ENCODE measurements around the gene CPNE4.
"Not testable (repeated sequence)": the region's sequence is repeated elsewhere in the genome, so short reads cannot be mapped to it uniquely, and the experiment has no call there.

Gene CPNE4

GRCh38 chr3:132034486-132035464 is at the start of gene CPNE4:
TSS of gene CPNE4 (minus strand) at chr3:132035014.
- DNase-seq, result peak; percentile 80

DNA sequence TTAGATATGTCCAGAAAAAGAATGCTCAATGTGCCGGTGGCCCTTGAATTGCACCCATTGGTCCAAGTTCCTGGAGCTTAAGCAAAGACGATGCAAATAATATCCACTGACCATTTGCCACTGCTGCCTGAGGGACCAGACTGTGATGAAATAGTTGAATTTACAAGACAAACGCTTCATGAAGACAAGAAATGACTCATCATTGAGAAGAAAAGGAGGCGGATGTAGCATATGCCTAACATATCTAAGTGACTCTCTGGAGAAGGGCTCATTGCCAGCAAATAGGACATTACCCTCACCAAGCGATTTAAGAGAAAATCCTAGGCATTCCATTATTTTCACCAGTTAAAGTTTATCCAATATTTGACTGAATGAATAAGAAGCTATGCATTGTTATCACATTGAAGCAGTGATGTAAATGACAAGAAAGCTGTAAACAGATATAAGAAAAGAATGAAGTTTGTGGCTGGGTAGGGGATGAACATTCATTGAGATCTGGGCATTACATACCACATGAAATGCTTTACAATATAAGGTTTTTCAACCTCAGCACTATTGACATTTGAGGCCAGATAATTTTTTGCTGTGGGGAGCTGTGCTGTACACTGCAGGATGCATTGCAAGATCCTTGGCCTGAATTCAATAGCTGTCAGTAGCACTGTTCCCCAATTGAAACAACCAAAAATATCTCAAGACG is 48.9 kb upstream of the CPNE4 start:
- no peak for DNase-seq

- no peak for DNase-seq
These were observed 48.3 kb upstream of the CPNE4 start for GRCh38 chr3:132083159-132083558.

- DNase-seq, result no peak
These were observed 44.3 kb upstream of the CPNE4 start for GRCh38 chr3:132079147-132079546.

DNA sequence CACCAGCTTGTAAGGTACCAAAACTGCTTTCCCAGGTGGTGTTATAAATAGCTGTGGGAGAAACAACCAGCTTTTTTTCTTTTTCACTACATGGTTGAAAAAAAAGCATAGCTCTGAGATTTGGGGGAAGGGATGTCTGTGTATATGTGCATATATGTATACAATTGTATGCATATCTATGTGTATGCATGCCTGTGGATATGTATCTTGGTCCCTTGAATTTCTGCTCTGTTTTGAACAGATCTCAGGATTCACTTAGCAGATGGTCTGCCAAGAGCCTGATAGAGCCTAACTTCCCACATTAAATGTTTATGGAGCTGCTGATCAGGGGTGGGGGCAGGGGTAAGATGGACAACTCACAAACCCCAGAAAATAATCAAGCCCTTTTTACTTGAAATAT is 39.0 kb upstream of the CPNE4 start:
- DNase-seq, result no peak

GRCh38 chr3:132071043-132071442 is 36.2 kb upstream of the CPNE4 start:
- no peak for DNase-seq

- no peak for DNase-seq
These were observed 29.3 kb upstream of the CPNE4 start for GRCh38 chr3:132064114-132064513.

GRCh38 chr3:132062535-132062934 is 27.7 kb upstream of the CPNE4 start:
- DNase-seq, result no peak

- DNase-seq, result no peak
These were observed 21.1 kb upstream of the CPNE4 start for GRCh38 chr3:132055872-132056271.

DNA sequence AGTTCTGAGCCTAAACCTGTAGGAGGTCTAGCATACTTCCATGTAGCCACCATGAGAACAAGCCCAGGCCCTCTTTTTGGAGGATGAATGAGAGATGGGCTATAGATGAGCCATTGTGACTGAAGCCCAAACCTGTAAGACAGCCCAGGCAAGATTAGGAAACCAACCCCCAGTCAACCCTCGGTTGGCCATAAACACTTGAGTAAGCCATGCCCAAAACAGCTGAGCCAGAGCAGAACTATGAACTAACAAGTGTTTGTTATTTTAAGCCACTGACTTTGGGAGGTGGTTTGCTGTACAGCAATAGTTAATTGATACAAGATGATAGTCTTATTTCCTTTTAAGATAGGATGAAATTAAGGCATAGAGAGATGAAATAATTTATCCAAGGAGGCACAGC is 12.4 kb upstream of the CPNE4 start:
- DNase-seq, result no peak

DNA sequence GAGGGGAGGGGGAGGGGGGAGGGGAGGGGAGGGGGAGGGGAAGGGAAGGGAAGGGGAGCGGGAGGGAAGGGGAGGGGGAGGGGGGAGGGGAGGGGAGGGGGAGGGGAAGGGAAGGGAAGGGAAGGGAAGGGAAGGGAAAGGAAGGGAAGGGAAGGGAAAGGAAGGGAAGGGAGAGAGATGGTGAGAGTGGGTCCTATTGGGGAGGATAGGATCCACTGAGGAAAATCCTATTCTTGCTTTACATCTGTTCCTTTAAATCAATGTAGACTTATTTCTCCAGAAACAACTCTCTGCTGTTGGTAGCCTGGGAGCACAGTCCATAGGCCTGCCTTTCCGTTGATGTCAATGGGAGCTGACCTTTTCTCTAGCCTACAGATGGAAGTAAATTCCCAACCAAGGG is 10.1 kb upstream of the CPNE4 start:
- not testable (repeated sequence) for DNase-seq

GRCh38 chr3:132042681-132043080 is 7.9 kb upstream of the CPNE4 start:
- no peak for DNase-seq

- peak; percentile 10 for DNase-seq
These were observed 3.5 kb upstream of the CPNE4 start for GRCh38 chr3:132038198-132038825.

- DNase-seq, result no peak
These were observed 2.8 kb upstream of the CPNE4 start for GRCh38 chr3:132037581-132037980.

- DNase-seq, result no peak
These were observed 2.2 kb upstream of the CPNE4 start for GRCh38 chr3:132037056-132037455.

DNA sequence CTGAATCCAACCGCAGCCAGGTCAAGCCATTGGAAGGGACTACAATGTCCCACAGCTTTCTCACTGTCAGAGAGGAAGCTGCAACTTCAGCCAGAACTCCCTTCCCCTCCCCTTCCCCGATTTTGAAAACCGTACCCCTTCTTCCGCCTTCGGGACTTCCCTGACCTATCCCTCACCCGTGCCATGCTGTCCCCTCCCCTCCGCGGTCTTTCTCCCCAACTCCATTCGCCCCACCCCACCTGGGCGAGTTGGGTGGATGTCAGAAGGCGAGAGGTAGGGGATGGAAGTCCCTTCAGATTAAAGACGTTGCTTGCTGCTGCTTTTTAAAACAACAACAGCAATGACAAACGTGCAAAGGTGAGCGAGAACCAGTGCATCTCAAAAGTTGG is 723 bp downstream of the CPNE4 start:
- no peak for DNase-seq

GRCh38 chr3:132033471-132033870 is 1.3 kb downstream of the CPNE4 start:
- peak; percentile 3 for DNase-seq

- no peak for DNase-seq
These were observed 1.9 kb downstream of the CPNE4 start for GRCh38 chr3:132032959-132033358.

- peak; percentile 83 for DNase-seq
These were observed 5.5 kb downstream of the CPNE4 start for GRCh38 chr3:132029182-132029902.

GRCh38 chr3:132022914-132023313 is 11.9 kb downstream of the CPNE4 start:
- no peak for DNase-seq

DNA sequence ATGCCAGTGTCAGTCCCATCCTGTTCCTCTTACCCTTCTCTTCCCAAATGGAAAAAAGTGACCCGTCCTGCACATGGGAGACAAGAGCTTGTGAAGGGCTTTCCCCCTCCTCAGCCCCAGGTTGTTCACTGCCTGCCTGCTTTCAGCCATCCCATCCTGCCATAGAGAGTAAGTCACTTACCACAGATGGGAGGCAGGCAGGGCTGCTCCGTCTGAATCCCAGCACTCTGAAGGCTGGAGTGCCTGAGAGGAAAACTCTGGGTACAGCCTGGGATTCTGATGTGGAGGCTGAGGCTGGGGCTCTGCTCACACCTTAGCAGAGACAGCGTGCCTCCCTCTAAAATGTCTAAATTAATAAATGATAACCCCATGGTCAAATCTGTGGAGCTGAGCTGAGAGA is 14.8 kb downstream of the CPNE4 start:
- no peak for DNase-seq

DNA sequence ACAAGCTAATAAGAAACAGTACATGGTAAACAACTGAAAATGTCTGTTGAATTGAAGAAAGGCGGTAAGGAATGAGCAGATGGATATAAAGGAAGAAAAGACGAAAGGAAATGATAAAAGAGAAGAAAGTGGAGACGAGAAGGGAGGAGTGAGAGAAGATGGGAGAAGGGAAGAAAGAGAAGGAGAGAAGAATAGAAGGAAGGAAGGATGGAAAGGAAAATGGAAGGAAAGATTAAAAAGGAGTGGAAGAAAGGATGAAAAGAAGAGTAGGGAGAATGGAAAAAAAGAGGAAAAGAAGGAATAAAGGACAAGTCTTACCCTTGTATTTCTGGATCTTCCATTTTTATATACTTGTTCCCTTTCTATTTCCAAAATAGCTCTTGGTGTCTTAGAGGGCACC is 17.7 kb downstream of the CPNE4 start:
- DNase-seq, result no peak

Data from NCI-H2227 treated with DMSO at 0.1 percent for 48 hours (cell line).